NCI-H1436 treated with DMSO at 0.1 percent for 48 hours (cell line): ENCODE results near the gene SLCO4A1.

ENCODE experiments used
- DNase-seq: peaks from one replicate; lab custom pipeline; 2025; lab: John Stamatoyannopoulos, UW

Gene SLCO4A1

DNA sequence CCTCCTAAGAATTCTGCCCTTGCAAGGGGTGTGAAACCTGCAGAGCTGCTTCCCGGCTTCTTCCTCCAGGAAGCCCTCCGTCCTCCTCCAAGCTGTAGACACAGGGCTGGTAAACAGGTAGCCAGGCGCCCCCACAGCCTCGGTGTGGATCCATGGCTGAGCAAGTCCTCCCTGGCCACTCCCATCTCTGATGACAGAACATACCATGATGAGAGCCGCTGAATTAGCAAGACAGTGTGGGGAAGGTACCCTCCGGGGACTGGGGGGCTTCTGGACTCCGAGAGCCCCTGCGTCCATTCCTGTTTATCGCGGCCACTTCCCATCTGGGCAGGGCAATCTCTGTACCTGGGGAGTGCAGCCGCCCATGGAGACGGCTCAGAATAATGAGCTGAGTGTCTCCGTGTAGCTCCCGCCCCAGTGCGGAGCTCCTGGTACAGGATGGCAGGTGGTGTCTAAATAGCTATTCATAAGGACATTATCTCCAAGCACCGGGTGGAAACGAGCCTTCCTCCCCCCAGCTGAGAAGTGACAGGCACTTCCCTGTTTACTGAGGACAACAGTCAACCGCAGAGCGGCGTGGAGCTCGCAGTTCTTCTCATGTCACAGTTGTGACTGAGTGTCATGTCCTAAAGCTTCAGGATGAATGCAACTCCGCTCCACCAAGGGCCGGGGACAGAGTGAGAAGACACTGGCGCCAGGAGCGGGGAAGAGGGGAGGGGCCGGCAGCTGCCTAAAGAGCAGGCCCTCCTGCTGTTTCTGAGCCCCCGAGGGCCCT lies 43.7 kb downstream of the SLCO4A1 start:
- DNase-seq, result peak; percentile 72

DNA sequence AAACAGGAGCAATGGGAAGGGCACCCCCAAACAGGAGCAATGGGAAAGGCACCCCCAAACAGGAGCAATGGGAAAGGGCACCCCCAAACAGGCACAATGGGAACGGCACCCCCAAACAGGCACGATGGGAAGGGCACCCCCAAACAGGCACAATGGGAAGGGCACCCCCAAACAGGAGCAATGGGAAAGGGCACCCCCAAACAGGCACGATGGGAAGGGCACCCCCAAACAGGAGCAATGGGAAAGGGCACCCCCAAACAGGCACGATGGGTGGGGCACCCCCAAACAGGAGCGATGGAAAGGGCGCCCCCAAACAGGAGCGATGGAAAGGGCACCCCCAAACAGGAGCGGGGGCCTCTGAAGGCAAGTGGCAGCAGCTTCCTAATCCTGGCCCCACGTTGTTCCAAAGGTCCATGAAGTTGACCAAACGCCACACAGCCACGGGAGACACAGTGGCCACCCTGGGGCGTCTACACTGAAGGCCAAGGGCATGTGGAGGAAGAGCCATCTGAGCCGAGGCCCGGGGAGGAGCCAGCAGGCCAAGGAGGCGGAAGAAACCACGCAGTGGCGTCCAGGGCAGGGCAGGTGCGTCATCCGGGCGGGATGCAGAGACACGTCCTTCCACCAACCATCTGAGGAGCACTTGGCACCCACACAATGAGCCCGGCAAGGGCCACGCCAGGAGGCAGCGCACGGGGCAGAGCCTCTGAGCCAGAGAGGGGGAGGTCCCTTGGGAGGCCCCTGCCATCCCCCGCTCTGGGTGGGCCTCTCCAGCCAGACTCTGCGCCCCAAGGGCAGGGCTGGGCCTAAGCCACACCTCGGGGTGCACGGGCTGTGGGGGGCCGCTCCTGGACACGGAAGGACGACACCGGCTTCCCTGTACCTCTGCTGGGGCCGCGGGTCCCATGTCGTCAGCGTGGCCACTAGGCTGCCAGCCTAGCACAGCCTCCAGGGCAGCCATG lies 44.8 kb downstream of the SLCO4A1 start:
- no peak for DNase-seq

DNA sequence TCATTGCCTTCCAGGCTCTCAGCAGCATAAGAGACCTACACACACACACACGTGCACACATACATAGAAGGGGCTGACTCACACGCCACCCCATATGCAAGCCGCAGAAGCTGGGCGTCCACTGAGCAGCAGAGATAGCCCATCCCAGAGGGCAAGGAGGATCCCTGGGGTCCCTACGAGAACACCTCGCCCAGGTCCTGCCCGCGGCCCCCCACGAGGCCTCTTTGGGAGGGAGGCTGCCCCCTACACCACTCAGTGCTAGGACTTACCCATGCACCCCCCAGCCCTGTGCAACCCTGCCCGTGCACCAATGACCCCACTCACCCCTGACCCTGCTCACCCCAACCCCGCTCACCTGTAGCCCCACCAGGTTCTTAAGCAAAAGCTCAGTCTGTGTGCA lies 45.8 kb downstream of the SLCO4A1 start:
- DNase-seq, result no peak

DNA sequence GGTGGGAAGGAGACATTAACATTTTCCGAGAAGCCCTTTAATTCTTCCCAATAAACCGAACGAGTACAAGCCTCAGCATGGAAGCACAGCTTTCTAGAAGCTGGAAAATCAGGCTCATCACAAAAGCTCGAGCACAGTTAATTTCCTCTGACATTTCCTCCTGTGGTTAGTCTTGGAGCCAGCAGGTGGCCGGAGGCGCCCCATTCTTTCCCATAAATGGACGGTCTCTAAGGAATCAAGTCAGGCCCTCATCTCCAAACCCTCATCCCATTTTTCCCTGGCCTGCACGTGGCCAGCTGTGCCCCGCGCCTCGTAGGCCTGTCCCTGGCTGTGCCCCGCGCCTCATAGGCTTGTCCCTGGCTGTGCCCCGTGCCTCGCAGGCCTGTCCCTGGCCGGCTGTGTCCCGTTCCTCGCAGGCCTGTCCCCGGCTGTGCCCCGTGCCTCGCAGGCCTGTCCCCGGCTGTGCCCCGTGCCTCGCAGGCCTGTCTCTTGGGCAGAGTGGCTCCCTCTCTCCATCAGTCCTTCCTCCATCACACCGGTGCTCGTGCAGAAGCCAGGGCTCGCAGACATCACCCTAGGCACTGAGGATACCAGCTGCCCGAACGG lies 46.7 kb downstream of the SLCO4A1 start:
- no peak for DNase-seq

DNA sequence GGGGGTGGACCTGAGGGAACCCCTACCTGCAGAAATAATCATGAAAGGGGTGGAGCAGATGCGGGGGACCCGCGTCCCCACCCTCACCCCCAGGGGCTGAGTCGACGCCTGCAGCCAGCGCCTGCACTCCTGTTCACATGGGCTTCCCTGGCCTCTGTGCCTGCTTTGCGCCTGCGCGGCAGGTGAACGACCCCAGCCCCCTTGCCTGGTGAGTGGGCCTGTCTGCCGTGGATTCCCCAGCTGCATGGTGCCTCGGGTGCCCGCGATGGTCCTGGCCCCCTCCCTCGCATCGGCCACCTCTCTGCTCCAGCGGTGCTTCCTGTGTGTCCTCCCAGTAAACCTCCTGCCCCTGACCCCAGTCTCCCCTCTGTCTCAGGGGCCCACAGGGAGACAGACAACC lies 47.6 kb downstream of the SLCO4A1 start:
- no peak for DNase-seq

DNA sequence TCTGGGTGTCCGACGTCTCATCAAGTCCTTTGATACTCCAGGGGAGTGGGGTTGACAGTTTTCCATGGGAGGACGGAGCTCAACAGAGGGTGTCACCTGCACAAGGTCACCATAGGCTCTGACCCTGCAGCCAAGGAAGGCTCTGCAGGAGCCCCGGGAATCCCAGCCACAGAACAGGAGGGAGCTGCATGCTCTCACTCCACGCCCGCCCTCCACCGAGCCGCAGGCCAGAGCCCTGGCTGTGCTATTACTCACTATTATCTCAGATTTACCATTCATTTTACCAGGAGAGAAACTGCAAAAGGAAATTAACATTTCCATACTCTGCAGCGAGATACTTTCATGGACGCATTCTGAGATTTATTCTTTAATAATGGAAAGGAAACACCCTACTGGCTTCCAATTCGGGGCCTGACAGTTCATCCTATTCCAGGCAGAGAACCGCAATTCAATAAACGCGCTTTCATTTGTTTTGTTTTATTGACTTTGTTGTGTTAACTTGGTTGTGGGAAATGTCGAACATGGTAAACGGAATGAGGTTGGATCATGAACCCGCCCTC lies 48.0 kb downstream of the SLCO4A1 start:
- no peak for DNase-seq

DNA sequence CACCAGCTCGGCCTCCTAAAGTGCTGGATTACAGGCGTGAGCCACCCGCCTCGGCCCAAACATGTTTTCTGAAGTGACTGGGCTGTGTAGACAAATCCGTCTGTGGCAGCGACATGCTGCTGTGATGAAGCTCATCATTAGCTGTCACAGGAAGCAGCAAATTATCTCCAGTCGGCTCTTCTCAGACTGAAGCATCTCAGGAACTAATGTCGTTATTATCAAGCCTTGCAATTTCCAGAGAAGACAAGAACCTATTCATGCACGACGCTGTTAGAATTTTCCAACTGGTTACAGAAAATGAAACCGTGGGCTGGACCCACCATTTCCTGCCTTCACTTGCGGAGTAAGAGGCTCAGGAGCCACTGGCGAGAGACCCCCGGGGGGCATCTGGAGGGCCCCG lies 49.2 kb downstream of the SLCO4A1 start:
- no peak for DNase-seq

DNA sequence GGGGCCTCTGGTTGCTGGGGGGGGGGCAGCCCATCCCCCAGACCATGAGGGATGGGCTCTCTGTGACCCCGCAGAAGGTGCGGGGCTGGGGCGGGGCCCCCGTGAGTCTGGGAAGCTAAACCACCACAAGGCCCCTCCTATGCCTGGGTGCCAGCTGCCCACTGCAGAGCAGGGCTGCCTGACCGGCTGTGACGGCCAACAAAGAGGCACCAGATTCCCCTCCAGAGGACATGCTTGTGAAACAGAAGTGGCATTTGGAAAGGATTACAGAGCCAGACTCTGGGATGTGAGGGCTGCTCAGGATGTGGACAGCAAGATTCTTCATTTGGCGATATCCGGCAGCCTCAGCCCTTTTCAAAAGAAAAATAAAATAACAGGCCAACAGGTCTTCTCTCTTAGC lies 49.9 kb downstream of the SLCO4A1 start:
- DNase-seq, result no peak

DNA sequence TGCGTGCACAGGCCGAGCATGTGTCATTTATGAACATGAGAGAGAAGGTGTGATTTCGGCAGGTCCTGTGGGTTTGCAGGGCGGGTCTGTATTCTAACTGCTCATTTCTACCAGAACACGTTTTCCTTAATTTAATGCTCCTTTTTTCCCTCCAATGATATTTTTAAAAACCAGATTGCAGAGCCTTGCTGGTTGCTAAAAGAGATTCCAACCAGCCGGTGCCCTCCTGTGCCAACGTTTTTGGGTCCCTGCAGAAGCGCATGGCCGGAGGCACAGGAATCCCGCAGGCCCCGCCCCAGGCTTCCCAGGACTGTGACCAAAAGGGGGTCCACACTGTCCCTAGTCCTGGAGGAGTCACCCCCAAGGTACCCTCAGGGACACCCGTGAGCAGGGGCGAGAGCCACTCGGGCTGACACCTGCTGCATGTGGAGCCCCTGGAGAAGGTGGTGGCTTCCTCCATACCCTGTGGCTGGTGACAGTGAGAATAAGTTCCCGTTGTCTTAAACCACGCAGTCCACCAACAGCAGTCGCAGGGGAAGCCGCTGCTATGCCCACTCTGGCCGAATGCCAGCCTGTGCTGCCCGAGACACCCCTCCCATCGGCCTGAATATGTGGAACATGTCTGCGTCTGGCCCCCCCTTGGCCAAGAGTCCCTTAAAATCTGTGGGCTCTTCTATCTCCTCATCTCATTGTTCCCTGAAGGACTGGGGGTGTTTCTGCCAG lies 50.7 kb downstream of the SLCO4A1 start:
- DNase-seq, result no peak

DNA sequence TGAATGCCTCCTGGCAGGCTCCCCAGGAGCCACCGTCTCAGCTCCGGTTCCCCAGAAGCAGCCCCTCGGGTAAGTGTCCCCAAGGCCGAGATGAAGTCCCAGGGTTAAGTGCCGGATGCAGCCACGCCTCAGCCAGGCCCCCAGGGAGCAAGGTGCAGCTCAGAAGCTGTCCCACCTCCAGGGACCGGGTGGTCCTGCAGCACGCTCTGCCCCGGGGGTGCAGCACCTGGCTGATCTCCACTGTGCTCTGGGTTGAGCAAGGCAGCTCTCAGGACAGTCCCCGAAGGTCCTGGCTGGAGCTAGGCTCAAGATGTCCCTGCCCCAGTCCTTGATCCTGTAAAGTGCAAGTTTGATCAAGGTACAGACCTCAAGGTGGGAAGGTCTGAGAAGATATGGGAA lies 51.2 kb downstream of the SLCO4A1 start:
- DNase-seq, result no peak

DNA sequence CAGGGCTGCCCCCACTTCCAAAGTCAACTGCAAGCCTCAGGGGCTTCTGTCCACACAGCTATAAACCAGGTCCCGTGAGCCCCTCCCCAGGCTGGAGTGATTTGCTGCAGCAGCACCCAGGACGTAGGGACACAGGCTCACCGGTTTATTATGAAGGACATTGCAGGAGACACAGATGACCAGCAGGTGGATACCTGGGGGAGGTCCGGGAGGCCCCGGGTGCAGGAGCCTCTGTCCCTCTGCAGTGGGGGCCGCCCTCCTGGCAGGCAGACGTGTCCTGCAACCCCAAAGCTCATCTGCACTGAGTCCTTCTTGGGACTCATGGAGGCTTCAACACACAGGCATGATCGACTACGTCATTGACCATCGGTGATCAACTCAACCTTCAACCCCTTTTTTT lies 51.8 kb downstream of the SLCO4A1 start:
- no peak for DNase-seq

DNA sequence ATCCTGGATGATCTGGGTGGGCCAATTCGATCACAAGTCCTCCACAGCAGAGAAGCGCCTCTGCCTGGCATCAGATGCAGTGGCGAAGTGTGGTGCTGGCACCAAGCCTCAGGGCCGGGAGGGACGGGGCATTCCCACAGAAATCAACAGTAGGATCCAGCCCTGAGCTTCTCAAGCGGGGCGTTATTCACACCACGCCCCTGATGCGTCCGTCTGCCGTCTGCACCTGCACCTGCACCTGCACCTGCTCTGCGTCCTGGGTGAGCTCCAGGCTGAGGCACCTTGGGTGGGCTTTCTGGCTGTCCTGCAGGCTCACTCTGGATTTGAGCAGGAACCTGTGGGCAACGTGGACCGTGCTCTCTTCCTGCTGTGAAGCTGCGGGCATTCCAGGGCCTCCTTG lies 52.6 kb downstream of the SLCO4A1 start:
- no peak for DNase-seq

DNA sequence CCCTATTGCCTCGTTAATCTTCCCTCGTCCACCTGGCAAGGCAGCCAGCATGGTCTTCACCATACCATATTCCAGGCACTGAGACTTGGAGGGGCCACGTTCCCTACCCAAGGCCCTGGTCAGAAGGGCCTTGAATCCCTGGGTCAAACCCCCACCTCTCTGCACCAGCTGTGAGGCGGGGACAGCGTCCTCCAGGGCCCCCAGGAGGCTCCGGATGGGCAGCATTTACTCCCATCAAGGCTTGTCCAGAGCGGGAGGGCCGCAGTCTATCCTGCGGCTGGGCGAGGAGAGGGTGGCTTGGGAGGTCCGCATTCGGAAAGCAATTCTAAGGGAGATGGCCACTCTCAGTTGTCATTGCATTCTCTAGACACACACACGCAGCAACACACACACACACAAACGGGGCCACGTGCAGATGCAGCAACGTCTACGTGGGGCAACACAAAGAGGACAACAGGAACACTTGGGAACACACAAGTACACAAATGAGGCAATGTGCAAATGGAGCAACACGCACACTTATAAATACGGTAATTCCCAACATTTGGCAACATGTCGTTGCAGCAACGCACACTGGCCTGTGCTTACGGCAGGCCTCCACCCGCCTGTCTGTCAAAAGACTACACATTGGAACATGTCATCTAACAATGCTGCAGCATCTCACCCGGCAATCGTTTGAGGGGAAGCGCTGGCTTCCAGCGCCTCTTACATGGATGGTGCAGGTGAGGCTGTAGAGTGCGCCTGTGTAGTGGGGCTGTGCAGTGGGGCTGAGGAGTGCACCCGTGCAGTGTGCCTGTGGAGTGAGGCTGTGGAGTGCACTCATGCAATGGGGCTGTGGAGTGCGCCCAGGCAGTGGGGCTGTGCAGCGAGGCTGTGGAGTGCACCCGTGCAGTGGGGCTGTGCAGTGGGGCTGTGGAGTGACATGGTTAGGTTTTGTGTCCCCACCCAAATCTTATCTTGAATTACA lies 53.4 kb downstream of the SLCO4A1 start:
- DNase-seq, result no peak

DNA sequence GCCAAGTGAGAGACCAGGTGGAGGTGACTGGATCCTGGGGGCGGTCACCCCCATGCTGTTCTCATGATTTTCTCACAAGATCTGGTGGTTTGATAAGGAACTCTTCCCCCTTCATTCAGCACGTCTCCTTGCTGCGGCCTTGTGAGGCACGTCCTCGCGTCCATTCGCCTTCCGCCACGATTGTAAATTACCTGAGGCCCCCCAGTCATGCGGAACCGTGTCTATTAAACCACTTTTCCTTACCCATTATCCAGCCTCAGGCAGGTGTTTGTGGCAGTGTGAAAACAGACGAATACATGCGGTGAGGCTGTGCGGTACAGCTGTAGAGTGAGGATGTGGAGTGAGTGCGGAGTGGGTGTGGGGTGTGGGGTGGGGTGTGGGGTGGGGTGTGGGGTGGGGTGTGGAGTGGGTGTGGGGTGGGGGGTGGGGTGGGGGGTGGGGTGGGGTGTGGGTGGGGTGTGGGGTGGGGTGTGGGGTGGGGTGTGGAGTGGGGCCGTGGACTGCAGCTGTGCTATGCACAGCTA lies 54.2 kb downstream of the SLCO4A1 start:
- no peak for DNase-seq

DNA sequence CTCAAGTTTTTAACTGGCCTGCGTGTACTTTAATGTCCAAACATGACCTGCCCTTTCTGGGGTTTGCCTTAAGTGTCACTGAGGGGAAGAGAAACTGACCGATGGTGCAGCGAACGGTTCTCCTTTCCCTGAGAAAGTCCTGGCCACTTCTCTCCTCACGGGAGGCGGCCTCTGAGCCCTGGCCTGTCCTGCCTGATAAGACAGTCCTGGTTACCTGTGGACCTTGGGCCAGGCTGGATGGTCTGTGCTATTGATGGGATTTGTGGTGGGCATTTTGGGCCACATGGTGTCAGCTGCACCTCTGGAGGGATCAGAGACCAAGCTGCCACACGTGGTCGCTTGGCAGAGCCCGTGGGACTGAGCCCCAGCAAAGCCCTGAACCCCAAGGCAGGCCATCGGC lies 54.7 kb downstream of the SLCO4A1 start:
- DNase-seq, result no peak

DNA sequence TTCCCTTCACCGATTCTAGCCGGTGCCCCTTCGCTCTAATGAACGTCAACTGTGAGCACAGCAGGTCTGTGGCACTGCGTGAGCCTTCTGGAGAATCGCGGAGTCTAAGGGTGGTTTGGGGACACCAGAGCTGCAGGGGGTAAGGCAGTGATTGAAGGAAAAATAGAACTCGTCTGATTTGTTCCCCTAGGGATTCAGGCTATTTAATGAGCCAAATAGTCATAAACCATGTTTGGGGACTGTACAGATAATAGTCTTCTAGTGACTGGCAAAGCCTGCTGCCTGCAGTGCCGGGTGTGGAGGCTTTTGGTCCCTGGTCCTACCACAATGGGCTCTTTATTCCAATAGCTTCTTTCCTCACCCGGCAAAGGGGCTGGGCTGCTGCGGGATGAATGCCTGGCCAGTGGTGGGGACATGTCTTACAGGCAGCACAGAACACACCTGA lies 55.2 kb downstream of the SLCO4A1 start:
- DNase-seq, result no peak

DNA sequence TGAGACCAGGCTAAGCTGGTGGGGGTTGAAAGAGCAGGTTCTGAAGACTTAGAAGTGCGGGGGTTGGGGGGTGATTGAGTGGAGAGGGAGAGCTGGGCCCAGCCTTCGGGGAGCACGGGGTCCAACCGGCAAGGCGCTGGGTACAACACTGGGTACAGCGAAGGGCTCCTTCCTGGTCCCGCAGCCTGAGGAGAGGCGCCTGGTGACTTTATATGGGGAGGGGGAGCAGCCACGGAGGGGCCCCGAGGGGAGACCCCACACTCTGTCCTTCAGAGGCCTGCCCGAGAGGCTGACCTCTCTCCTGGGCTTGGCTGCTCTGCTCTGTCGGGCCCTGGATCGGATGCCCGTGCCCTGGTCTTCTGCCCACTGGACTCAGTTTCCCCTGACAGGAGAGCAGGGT lies 55.9 kb downstream of the SLCO4A1 start:
- DNase-seq, result no peak

DNA sequence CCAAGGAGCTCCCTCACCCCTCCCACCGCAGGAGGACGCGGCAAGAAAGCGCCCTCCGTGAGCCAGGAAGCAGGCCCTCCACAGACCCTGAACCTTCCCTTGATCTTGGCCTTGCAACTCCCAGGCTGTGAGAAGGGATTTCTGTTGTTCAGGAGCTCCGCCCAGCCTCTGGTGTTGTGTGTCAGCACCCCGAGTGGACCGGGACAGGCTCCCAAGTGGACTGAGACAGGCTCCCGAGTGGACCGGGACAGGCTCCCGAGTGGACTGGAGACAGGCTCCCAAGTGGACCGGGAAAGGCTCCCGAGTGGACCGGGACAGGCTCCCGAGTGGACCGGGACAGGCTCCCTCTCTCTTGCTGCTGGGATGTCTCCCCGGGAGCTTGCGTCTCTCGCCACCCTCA lies 57.0 kb downstream of the SLCO4A1 start:
- DNase-seq, result no peak

DNA sequence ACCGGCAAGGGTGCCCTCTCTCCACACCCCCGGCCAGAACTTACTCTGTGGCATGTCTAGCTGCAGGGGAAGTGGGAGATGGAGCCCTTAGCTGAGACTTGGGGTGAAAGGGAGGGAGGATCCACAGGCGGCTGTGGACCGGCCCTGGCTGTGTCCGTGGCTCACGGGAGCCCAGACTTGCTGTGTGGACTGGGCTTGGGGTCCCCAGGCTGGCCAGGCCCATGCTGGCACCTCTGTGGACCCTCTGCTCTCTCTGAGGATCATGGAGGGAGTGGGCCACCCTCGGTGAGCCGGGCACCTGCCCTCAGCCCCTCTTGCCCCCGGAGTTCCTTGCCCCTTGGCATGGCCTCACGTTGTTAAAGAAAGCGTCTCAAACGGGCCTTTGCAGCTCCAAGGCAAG lies 57.4 kb downstream of the SLCO4A1 start:
- no peak for DNase-seq

DNA sequence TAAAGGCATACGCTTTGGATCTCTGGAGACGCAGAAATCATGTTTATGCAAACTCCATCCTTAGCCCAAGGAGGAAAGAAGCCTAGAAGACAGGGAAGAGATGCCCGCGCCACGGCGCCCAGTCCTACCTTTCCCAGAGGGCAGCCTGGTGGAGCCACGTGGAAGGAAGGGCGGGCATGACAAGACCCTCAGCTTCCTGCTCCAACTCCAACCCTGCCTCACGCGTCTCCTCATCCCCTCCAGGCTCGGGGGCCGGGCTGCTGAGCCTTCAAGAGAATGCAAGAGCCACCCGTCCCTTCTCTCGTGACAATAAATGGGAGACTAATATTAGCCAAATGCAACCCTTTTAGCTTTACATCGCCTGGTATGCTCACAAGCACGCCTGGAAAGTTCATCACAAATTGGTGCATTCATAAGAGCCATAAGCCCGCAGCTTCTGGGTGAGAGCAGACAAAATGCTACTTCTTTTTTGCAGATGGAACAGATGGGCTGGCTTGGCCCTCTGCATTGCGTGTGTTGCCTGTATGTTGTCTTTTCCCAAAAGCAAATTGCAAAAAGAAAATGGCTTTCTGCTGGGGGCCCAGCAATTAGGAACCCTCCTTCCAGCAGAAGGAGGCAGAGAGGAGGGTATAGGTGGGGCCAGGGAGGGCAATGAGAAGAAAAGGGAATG lies 58.1 kb downstream of the SLCO4A1 start:
- DNase-seq, result no peak
